GM21381 (cell line): ENCODE measurements around the gene R3HCC1L.
"Not testable (repeated sequence)": the region's sequence is repeated elsewhere in the genome, so short reads cannot be mapped to it uniquely, and the experiment has no call there.

ENCODE experiments used
- ATAC-seq: cut with Tn5 transposase; IDR thresholded peaks from one replicate; pipeline ENCODE4 v1.9.1; 2021; ENCODE audit warnings: mild to moderate bottlenecking, moderate library complexity; ENCODE audit not compliant: unreplicated experiment

Gene R3HCC1L

DNA sequence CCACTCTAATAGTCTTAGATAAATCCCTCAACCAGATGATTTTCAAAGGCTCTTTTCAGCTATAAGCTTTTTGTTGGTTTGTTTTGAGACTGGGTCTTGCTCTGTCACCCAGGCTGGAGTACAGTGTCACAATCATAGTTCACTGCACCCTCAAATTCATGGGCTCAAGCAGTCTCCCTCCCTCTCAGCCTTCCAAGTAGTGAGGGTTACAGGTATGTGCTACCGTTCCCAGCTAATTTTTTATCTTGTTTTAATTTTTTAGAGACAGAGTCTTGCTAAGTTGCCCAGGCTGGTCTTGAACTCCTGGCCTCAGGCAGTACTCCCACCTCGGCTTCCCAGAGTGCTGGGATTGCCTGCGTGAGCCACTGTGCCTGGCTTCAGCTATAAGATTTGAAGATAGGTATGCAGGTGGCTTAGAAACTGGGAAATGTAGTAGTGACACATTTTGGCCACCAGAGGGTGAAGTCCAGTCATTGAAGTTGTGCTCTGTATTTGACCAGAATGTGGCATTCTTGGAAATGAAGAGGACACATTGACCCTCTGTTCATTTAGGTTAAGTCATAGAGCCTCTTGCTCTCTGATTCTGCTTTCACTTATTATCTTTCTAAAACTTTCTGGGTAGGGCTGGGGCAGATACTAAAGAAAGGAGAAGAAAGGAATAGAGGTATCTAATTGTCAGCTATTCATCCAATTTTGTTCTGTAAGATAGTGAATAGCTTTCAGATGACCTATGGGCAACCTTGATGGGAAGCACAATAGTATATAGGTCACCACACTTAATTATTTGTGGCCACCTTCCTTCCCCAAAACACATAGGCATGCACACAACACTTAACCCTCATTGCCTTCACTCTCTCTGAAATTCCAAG is 36.0 kb downstream of the R3HCC1L start:
- ATAC-seq, result no peak

GRCh38 chr10:98172073-98172472 is 37.6 kb downstream of the R3HCC1L start:
- no peak for ATAC-seq

DNA sequence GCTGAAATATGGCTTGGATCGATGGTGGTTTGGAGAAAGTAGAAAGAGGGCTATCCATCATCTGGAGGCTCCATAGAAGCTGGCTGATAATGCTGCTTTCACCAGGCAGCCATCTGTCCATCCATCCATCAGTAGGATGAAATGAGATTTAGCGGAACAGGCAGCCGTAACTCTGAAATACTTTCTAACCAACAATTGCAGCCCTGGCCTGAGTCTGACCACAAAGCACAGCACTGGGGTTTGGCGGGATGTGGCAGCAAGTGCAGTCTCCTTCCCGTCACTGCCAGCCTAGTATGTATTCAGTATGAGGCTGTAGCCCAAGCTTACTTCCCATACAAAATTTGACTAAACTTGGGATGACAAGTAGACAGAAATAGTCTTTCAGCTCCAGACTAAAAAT is 38.0 kb downstream of the R3HCC1L start:
- ATAC-seq, result no peak

- no peak for ATAC-seq
Observed at GRCh38 chr10:98173260-98173659, 38.8 kb downstream of the R3HCC1L start.

DNA sequence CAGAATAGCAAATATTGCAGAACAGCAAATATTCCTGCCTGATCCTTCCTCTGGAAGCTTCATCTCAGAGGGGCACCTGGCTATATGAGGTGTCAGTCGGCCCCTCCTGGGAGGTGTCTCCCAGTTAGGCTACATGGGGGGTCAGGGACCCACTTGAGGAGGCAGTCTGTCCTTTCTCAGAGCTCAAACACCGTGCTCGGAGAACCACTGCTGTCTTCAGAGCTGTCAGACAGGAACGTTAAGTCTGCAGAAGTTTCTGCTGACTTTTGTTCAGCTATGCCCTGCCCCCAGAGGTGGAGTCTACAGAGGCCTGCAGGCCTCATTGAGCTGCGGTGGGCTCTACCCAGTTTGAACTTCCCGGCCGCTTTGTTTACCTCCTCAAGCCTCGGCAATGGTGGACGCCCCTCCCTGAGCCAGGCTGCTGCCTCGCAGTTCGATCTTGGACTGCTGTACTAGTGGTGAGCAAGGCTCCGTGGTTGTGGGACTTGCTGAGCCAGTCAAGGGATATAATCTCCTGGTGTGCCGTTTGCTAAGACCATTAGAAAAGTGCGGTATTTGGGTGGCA is 48.0 kb downstream of the R3HCC1L start:
- not testable (repeated sequence) for ATAC-seq

DNA sequence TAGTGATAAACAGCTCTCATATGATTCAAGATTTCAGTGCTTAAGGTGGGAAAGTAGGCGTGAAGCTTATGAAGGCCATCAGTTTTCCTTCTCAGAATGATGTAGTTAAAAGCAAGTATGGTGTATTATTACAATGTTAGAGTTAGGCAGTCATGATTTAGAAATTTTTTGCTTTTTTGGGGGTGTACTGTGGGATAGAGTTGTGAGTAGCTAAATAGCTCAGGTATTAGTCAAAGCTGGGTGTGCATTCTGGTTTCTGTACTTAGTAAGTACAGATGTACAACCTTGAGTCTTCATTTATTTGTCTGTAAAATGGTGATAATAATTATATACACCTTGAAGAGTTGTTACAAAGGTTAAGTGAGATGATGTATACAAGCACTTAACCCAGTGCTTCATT is 52.2 kb downstream of the R3HCC1L start:
- no peak for ATAC-seq

DNA sequence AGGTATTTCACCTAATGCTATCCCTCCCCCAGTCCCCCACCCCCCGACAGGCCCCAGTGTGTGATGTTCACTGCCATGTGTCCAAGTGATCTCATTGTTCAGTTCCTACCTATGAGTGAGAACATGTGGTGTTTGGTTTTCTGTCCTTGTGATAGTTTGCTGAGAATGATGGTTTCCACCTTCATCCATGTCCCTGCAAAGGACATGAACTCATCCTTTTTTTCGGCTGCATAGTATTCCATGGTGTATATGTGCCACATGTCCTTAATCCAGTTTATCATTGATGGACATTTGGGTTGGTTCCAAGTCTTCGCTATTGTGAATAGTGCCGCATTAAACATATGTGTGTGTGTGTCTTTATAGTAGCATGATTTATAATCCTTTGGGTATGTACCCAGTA is 56.3 kb downstream of the R3HCC1L start:
- not testable (repeated sequence) for ATAC-seq

GRCh38 chr10:98193037-98193436 is 58.6 kb downstream of the R3HCC1L start:
- ATAC-seq, result no peak

- no peak for ATAC-seq
Observed at GRCh38 chr10:98194633-98195032, 60.2 kb downstream of the R3HCC1L start.

DNA sequence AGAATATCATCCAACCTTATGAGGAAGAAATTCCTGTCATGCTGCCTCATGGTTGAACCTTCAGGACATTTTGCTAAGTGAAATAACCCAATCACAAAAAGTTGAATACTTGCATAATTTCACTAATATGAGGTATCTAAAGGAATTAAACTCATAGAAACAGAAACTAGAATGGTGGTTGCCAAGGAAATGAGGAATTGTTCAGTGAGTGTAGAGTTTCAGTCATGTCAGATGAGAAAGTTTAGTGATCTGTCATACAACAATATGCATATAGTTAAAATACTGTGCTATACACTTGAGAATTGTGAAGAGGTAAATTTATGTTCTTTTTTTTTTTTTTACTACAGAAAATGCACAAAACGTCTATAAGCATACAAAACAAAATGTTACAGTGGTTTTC is 60.7 kb downstream of the R3HCC1L start:
- ATAC-seq, result no peak

- no peak for ATAC-seq
Observed at GRCh38 chr10:98196985-98197384, 62.5 kb downstream of the R3HCC1L start.

- no peak for ATAC-seq
Observed at GRCh38 chr10:98201760-98202159, 67.3 kb downstream of the R3HCC1L start.

DNA sequence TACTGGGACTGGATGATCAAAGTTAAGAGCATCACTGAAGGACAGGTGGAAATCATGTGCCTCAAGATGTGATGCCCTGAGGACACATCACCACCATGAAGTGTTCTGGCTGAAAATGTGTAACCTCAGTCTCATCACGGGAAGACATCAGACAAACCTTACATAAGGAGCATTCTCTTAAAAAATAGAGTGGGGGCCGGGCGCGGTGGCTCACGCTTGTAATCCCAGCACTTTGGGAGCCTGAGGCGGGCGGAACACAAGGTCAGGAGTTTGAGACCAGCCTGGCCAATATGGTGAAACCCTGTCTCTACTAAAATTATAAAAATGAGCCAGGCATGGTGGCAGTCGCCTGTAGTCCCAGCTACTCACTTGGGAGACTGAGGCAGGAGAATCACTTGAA is 67.9 kb downstream of the R3HCC1L start:
- ATAC-seq, result no peak

GRCh38 chr10:98205351-98205750 is 70.9 kb downstream of the R3HCC1L start:
- ATAC-seq, result no peak

DNA sequence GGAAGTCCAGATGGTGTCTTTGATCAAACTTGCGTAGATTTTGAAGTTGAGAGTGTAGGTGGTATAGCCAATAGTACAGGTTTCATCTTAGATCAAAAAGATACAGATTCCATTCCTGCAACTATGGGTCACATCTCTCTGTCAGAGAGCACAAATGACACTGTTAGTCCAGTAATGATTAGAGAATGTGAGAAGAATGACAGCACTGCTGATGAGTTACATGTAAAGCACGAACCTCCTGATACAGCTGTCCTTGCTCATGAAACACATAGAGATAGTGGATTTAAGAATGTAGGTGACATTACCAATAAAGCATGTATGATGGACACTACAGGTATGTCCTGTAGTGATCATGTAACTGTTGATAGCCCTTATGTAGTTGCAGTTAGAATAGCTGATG is 74.5 kb downstream of the R3HCC1L start:
- no peak for ATAC-seq

- ATAC-seq, result no peak
Observed at GRCh38 chr10:98209441-98209840, 75.0 kb downstream of the R3HCC1L start.

DNA sequence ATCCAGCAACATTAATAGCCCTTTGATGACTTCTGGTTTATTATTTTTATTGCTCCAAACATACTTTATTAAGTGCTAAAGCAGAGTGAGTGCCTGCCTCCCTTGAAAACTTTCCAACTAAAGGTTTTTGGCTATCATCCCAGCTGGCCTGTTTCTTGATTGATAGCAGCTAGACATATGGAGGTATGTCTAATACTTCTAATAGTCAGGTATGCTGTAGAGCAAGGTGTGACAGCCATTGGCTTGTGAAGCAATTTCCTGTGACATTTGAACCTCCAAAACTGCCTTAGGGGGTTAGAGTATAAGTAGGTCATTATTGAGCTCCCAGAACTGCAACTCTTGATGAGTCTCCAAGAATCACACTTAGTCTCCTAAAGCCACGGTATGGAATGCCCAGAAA is 77.7 kb downstream of the R3HCC1L start:
- no peak for ATAC-seq

DNA sequence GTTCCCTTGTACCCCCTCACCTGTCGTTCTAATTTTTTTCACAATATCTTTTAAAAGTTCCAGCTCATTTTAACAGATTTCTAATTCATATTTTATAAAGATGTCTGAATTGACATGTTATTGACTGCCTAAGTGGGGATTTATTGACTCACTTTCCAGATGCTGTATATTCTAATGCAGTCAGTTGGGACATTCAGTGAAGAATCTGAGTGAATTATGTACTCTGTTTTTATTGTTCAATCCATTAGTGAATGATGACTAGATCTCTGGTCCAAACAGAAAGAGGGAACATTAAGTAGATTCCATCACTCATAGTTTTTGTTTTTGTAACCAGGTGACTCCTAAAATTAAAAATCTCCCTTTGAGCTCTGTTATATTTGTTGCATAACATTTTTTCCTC is 79.3 kb downstream of the R3HCC1L start:
- ATAC-seq, result no peak

DNA sequence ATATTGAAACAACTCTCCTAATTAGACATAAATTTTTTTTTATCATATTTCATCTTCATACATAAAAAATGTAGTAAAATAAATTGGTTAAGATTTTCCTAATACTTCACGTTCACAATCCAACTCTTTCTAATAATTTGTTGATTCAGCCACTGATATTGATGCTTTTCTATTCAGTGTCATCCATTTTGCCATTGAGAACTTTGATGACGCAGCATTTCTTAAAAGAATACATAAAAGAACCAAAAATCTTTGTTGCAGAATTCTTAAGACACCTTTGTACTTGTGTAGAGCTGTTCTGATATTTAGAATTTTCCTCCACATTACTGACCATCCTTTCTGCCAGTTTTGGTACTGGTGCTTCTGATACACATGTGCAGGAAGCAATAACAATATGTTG is 80.9 kb downstream of the R3HCC1L start:
- ATAC-seq, result no peak

DNA sequence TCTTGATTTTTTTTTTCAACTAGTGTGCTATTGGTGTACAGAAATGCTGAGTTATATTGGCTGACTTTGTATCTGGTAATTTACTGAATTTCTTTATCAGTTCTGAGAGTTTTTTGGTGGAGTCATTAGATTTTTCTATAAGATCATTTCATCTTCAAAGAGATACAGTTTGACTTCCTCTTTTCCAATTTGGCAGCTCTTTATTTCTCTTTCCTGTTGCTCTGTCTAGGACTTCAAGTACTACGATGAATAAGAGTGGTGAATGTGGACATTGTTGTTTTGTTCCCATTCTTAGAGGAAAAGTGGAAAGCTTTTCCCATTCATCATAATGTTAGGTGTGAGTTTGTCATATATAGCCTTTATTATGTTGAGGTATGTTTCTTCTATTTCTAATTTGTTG is 83.3 kb downstream of the R3HCC1L start:
- no peak for ATAC-seq

DNA sequence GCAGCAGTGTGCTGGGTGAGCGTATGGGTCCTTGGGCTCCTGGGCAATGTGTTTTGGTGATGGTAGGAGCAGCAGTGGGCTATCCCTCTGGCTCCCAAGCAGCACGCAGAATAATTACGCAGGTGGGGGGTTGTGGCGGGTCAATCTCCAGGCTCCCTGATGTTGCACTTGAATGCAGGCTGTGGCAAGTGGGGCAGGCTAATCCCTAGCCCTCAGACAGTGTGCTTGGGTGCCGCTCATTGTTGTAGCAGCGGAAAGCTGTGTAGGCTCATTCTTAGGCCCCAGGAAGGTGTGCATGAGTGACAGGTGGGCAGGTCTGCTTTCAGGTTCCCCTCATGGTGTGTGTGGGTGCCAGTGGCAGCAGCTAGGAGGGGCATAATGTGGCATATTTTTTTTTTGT is 89.4 kb downstream of the R3HCC1L start:
- no peak for ATAC-seq

- ATAC-seq, result no peak
Observed at GRCh38 chr10:98224509-98224908, 90.1 kb downstream of the R3HCC1L start.

DNA sequence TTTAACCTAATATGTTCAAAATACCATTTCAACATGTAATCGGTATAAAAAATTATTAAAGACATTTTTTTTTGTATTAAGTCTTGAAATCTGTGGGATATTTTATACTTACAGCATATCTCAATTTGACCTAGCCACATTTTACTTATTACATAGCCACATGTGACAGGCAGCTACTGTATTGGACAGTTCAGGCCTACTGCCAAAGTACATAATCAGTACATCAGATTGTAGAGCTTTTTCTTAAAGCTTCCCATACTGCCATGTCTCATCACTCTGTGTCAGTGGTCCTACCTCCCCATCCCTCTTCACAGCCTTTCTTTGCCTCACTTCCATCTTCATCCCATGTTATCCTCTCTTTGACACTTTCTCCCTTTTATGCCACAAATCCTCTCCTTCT is 90.5 kb downstream of the R3HCC1L start:
- no peak for ATAC-seq
